ENCODE results near the gene TM4SF4.

TM4SF4 gene

DNA sequence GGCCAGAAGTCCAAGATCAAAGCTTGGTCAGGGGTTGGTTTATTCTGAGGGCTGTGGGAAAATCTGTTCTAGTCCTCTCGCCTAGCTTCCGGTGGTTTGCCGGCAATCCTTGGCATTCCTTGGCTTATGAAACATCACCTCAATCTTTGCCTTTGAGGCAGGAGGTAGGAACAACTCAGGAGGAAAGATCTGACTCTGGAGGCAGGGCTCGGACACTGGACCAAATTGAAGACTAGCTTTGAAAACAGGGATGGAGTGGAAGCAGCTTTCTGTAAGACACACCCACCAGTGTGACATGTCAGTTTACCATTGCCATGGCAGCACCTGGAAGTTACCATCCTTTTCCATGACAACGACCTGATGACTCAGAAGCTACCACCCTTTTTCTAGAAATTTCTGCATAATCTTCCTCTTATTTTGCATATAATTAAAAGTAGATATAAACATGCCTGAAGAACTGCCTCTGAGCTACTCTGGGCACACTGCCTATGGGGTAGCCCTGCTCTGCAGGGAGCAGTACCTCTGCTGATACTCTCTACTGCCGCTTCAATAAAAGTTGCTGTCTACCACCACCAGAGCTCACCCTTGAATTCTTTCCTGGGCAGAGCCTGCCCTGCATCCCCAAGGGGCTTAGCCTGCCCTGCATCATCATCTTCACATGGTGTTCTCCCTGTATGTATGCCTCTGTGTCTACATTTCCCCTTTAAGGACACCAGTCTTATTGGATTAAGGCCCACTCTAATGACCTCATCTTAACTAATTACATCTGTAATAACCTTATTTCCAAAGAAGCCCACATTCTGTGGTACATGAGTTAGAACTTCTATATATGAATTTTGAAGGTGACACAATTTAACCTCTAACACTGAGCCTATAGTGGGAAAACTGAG lies 38.3 kb upstream of the TM4SF4 start:
- TF ChIP-seq, protein P1, sequence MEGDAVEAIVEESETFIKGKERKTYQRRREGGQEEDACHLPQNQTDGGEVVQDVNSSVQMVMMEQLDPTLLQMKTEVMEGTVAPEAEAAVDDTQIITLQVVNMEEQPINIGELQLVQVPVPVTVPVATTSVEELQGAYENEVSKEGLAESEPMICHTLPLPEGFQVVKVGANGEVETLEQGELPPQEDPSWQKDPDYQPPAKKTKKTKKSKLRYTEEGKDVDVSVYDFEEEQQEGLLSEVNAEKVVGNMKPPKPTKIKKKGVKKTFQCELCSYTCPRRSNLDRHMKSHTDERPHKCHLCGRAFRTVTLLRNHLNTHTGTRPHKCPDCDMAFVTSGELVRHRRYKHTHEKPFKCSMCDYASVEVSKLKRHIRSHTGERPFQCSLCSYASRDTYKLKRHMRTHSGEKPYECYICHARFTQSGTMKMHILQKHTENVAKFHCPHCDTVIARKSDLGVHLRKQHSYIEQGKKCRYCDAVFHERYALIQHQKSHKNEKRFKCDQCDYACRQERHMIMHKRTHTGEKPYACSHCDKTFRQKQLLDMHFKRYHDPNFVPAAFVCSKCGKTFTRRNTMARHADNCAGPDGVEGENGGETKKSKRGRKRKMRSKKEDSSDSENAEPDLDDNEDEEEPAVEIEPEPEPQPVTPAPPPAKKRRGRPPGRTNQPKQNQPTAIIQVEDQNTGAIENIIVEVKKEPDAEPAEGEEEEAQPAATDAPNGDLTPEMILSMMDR (IDR thresholded peaks at IDR 0.05; ENCODE audit: low read depth, low read length, missing control alignments), result no peak
- DNase-seq (ENCODE audit: low read depth), result no peak
- H3K4me3 ChIP-seq (ENCODE audit: low read depth, low read length), result no peak overlapping the region

DNA sequence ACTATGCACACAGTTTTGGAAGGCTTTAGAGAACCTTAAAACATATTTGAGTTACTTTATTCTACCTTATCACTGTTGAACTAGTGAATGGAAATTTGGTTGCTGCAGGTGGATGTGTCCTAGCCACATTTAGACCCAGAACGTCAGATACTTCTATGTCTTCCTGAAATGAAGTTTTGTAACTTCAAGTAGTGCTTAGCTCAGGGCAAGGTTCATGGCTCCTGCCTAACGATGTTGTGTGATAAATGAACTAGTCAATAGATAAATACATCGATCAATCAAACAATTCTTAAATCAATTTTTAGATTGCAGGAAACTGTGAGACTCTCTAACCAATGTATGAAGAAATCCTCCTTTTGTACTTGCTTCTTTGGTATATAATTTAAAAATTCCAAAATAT lies 37.2 kb upstream of the TM4SF4 start:
- TF ChIP-seq, protein P1 (IDR thresholded peaks at IDR 0.05; ENCODE audit: low read depth, low read length, missing control alignments), result no peak
- no peak overlapping the region for H3K4me3 ChIP-seq (ENCODE audit: low read depth, low read length)
- no peak for DNase-seq (ENCODE audit: low read depth)

DNA sequence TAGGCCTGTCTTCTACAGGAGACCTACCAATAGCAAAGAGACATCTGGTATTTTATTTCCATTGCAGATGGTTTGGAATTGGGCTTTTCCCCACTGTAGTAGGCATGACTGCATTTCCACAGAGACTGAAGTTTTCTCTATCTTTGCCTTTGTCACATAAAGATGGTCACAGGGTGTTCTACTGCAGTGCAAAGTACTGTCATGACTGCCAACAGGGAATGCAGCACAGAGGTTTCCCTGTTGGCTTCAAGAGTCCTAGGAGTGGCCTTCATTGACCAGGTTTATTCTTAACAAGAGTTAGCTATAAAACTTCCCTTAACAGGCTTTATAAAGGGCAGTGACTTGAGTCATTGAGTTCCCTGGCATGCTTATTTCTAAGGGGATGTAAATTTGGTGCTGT lies 36.8 kb upstream of the TM4SF4 start:
- TF ChIP-seq, protein P1 (IDR thresholded peaks at IDR 0.05; ENCODE audit: low read depth, low read length, missing control alignments), result no peak
- H3K4me3 ChIP-seq (ENCODE audit: low read depth, low read length), result no peak overlapping the region
- no peak for DNase-seq (ENCODE audit: low read depth)

DNA sequence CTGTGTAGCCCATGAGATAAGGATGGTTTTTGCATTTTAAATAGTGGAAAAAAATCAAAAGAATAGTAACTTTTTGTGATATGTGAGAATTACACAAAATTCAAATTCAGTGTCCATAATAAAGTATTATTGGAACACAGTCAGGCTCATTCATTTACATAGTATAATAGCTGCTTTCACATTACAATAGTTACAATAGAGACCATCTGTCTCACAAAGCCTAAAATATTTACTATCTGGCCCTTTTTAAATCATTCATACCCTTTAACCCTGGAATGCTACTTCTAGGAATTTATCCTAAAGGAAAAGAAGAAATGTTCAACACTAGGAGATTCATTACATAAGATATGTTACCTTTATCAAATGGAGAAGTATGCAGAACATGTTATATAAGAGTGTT lies 35.5 kb upstream of the TM4SF4 start:
- no peak for DNase-seq (ENCODE audit: low read depth)
- TF ChIP-seq, protein P1 (IDR thresholded peaks at IDR 0.05; ENCODE audit: low read depth, low read length, missing control alignments), result no peak
- no peak overlapping the region for H3K4me3 ChIP-seq (ENCODE audit: low read depth, low read length)

DNA sequence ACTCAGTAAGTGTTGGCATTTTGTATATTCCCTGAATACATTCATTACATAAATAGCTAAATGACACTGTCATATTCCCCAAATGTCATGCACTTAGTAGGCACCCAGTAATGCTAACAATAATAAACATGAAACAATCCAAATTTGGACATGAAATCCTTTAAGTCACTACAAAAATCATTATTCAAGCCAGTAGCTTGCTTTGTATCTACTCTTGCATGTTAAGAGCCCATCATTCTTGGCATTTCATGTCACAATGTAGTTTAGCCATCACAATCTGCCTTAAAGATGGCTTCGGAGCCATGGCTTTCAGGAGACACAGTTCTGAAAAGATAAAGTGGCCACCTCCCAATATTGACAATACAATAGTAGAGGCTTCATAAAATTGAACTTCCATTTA lies 32.9 kb upstream of the TM4SF4 start:
- DNase-seq (ENCODE audit: low read depth), result no peak
- TF ChIP-seq, protein P1 (IDR thresholded peaks at IDR 0.05; ENCODE audit: low read depth, low read length, missing control alignments), result no peak
- no peak overlapping the region for H3K4me3 ChIP-seq (ENCODE audit: low read depth, low read length)

DNA sequence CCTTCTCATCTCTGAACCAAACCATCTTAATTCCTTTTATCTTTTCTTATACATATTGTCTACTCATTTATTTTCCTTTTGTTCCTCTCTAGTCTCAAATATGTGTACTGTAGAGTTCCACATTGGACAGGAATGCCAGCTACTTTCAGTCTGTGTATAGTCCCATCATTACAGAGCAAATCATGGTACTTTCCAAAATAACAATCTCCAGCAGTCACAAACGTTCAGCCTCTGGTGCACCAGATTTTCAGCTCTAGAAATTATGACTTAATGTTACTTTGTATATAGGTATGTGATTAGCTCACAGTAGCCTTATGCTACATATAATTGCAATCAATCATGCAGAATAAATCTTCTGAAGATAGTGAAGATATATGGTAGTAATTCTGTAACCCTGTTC lies 32.5 kb upstream of the TM4SF4 start:
- TF ChIP-seq, protein P1 (IDR thresholded peaks at IDR 0.05; ENCODE audit: low read depth, low read length, missing control alignments), result no peak
- no peak overlapping the region for H3K4me3 ChIP-seq (ENCODE audit: low read depth, low read length)
- no peak for DNase-seq (ENCODE audit: low read depth)

Data from GM12864 (cell line).